ENCODE results near the gene H2AZ1.

Gene H2AZ1

DNA sequence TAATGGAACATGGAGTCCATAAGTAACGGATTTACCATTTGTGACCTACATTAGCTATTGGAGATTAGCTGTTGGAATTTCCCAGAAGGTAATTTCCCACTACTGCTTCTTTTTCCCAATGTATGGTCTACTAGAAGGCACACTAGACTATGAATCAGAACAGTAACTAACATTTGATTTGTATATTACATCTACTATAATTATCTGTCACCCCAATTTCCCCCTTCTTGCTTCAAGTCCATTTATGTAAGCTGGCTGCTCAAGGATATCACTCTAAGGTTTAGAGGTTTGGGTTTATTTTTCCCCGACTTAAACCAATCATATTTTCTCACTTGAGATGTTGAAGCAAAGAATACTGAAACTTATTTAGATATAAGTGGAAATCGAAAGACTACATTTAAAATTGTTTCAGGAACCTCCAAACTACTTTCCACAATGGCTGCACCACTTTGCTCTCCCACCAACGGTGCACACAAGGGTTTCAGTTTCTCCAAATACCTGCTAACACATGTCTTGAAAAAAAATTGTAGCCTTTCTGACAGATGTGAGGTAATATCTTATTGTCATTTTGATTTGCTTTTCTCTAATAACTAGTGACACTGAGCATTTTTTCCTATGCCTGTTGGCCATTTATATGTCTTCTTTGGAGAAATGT lies 33.3 kb upstream of the H2AZ1 start:
- in situ Hi-C loops (cut with HindIII; ENCODE audit: low pct_ligation_motif_present, low sequenced_read_pairs), result no loop called here
- no peak overlapping the region for H3K4me3 ChIP-seq (ENCODE audit: low read depth, low read length)
- no peak for DNase-seq
- no peaks in the 10 kb centered on the region for H3K27me3 ChIP-seq (replicated peaks)
- H3K36me3 ChIP-seq (replicated peaks), result no peaks in the 10 kb centered on the region
- no peak overlapping the region for H3K27ac ChIP-seq
- TF ChIP-seq, protein P1, sequence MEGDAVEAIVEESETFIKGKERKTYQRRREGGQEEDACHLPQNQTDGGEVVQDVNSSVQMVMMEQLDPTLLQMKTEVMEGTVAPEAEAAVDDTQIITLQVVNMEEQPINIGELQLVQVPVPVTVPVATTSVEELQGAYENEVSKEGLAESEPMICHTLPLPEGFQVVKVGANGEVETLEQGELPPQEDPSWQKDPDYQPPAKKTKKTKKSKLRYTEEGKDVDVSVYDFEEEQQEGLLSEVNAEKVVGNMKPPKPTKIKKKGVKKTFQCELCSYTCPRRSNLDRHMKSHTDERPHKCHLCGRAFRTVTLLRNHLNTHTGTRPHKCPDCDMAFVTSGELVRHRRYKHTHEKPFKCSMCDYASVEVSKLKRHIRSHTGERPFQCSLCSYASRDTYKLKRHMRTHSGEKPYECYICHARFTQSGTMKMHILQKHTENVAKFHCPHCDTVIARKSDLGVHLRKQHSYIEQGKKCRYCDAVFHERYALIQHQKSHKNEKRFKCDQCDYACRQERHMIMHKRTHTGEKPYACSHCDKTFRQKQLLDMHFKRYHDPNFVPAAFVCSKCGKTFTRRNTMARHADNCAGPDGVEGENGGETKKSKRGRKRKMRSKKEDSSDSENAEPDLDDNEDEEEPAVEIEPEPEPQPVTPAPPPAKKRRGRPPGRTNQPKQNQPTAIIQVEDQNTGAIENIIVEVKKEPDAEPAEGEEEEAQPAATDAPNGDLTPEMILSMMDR (IDR thresholded peaks at IDR 0.05; ENCODE audit: low read depth, low read length, missing control alignments), result no peak

DNA sequence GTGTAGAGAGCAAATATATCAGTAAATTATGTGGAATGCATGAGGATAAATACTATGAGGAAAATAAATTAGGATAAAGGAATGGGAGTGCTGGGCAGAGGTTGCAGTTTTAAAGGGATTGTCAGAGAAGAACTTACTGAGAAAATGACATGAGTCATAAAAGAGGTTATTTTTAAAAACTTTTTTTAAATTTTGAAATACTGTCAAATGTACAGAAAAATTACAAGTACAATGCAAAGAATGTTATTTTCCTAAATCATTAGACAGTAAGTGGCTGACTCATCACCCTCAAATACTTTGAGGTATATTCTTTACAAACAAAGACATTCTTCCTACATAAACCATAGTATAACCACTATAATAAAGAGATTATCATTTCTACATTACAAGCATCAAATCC lies 29.8 kb upstream of the H2AZ1 start:
- TF ChIP-seq, protein P1 (IDR thresholded peaks at IDR 0.05; ENCODE audit: low read depth, low read length, missing control alignments), result no peak
- no peak overlapping the region for H3K27ac ChIP-seq
- in situ Hi-C loops (cut with HindIII; ENCODE audit: low pct_ligation_motif_present, low sequenced_read_pairs), result no loop called here
- H3K36me3 ChIP-seq (replicated peaks), result no peaks in the 10 kb centered on the region
- no peak for DNase-seq
- no peaks in the 10 kb centered on the region for H3K27me3 ChIP-seq (replicated peaks)
- H3K4me3 ChIP-seq (ENCODE audit: low read depth, low read length), result no peak overlapping the region

DNA sequence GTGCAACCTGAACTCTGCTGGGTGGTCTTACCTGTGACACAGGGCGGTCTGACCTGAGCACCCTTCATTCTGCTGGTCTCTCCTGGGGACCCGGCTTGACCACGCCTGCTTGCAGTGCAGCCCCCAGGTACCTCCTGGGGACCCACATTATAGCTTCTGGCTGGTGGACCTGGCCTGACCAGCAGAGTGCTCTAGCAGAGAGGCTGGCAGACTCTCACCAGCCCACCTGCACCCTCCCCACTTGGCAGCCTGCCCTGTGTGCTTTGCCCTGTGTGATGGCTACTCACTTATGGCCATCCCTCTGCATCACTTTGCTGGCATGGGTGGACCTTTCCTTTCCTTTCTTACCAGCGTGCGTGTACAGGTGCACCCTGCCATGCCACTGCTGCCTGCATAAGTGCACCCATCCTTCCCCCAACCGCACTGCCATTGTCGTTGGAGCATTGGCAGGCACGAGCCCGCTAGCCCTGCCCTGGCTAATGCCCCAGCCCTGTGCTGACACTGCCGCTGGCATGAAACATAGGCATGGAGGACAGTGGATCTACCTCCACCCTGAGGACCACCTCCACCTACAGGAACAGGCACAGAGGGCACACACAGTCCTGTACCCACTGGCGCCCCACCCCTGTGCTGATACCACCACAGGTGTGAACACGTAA lies 21.5 kb upstream of the H2AZ1 start:
- no peaks in the 10 kb centered on the region for H3K36me3 ChIP-seq (replicated peaks)
- in situ Hi-C loops (cut with HindIII; ENCODE audit: low pct_ligation_motif_present, low sequenced_read_pairs), result no loop called here
- H3K27me3 ChIP-seq (replicated peaks), result no peaks in the 10 kb centered on the region
- H3K4me3 ChIP-seq (ENCODE audit: low read depth, low read length), result no peak overlapping the region
- no peak for DNase-seq
- TF ChIP-seq, protein P1 (IDR thresholded peaks at IDR 0.05; ENCODE audit: low read depth, low read length, missing control alignments), result no peak
- no peak overlapping the region for H3K27ac ChIP-seq

DNA sequence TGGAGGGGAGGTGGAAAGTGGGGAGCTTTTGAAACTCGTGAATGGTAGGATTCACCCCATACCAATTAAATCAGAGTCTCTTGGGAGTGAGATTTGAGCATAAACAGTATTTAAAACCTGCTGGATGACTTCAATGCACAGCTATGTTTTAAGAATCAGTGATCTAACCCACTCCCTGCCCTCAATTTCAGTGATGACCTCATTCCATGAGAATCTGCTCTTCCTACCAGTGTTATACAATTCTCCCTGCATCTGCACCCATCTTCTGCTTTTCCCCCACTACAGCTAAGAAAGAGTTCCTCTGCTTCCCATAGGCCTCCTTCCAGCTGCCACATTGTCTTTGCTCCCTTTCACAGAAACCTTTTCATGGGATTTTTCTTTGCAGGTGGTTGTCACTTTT lies 18.3 kb upstream of the H2AZ1 start:
- H3K36me3 ChIP-seq (replicated peaks), result no peaks in the 10 kb centered on the region
- peak; percentile 75 for DNase-seq
- TF ChIP-seq, protein P1 (IDR thresholded peaks at IDR 0.05; ENCODE audit: low read depth, low read length, missing control alignments), result no peak
- H3K27me3 ChIP-seq (replicated peaks), result no peaks in the 10 kb centered on the region
- in situ Hi-C loops (cut with HindIII; ENCODE audit: low pct_ligation_motif_present, low sequenced_read_pairs), result no loop called here
- H3K27ac ChIP-seq, result no peak overlapping the region
- no peak overlapping the region for H3K4me3 ChIP-seq (ENCODE audit: low read depth, low read length)

DNA sequence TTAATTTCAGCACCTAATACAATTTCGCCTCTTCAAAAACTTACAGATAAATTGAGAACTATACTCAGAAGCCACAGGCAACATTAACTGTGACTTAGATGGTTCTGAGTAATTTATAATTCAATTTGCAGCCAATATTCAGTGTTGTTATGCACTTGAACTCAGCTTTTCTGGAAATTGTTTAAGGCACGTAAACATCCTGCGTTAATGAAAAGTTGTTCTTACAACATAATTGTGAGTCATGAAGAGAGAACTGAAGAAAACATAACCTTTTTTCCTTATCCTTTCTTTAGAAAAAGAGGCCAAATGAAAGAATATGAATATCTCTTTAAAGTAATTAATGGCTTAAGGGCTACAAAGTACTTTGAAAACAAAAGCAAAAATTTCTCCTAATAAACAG lies 16.6 kb upstream of the H2AZ1 start:
- H3K27me3 ChIP-seq (replicated peaks), result no peaks in the 10 kb centered on the region
- H3K36me3 ChIP-seq (replicated peaks), result no peaks in the 10 kb centered on the region
- DNase-seq, result no peak
- in situ Hi-C loops (cut with HindIII; ENCODE audit: low pct_ligation_motif_present, low sequenced_read_pairs), result no loop called here
- no peak overlapping the region for H3K4me3 ChIP-seq (ENCODE audit: low read depth, low read length)
- TF ChIP-seq, protein P1 (IDR thresholded peaks at IDR 0.05; ENCODE audit: low read depth, low read length, missing control alignments), result no peak
- no peak overlapping the region for H3K27ac ChIP-seq

All from brain microvascular endothelial cell (primary cell).